Esophagus squamous epithelium (tissue), 5 donors: ENCODE data around the gene CA14. TPM values are rescaled to one million over a fixed set of nuclear protein-coding genes. Genes with fewer than 3 reads are reported as not detected.

Source experiments
- DNase-seq: peaks from one replicate; lab custom pipeline; 2025; lab: John Stamatoyannopoulos, UW
- H3K27ac ChIP-seq, 4 donors: fragments of 200-600 bp; sonication (generic); one replicate each; pipeline ENCODE4 v1.5.1; 2016 to 2019; ENCODE audit warnings: mild to moderate bottlenecking in 1 of 4
- H3K27me3 ChIP-seq, 4 donors: fragments of 200-600 bp; sonication (generic); 1 replicate in 3 of 4; 2 replicates in 1 of 4; pipeline versions ENCODE4 v1.5.1 to v1.6.0; 2017 to 2021; ENCODE audit warnings: antibody characterized with exemption in 1 of 4
- H3K36me3 ChIP-seq, 3 donors: fragments of 200-600 bp; sonication (generic); one replicate each; pipeline ENCODE4 v1.5.1; 2016 to 2019
- H3K4me1 ChIP-seq, 3 donors: fragments of 200-600 bp; sonication (generic); one replicate each; pipeline ENCODE4 v1.5.1; 2017 to 2019
- H3K4me3 ChIP-seq, 4 donors: fragments of 200-600 bp; sonication (generic); 1 replicate in 3 of 4; 2 replicates in 1 of 4; pipeline ENCODE4 v1.5.1; 2016 to 2019; ENCODE audit warnings: mild to moderate bottlenecking in 2 of 4, moderate library complexity in 1 of 4
- H3K9me3 ChIP-seq, 3 donors: fragments of 200-600 bp; sonication (generic); one replicate each; pipeline ENCODE4 v1.5.1; 2016 to 2019
- CTCF ChIP-seq, 6 experiments: fragments of 450-650 bp in 4 of 6; fragments of 200-600 bp in 2 of 6; sonication (generic) in 2 of 6; IDR thresholded peaks; one replicate each; pipeline ENCODE4 v1.5.1; 2016 to 2019; ENCODE audit warnings: antibody characterized with exemption in 6 of 6, mild to moderate bottlenecking in 4 of 6, moderate library complexity in 4 of 6
- POLR2A ChIP-seq, 4 donors: fragments of 450-650 bp; IDR thresholded peaks; one replicate each; pipeline ENCODE4 v1.6.1; 2017; ENCODE audit warnings: antibody characterized with exemption in 4 of 4, mild to moderate bottlenecking in 4 of 4, moderate library complexity in 3 of 4
- WGBS, 2 donors: methylation state at CpG; one replicate each; pipeline ENCODE4 v1.1.5; 2018; 5-methylcytosine and 5-hydroxymethylcytosine counted together
- intact Hi-C: fragments of 100-400 bp; cut with DNase I; formaldehyde crosslinking; loops from one replicate; pipeline ENCODE4 v1.15.0; 2022
- total RNA-seq, 4 donors: library from RNA; depleted of rRNA; stranded (reverse); fragments of >200 nt; gene quantifications; one replicate each; pipeline ENCODE4 v1.1.0, GENCODE V29; 2016
- donor health status: DM: yes; HTN: yes; CAD: no.

CA14 gene
- total RNA-seq, 4 donors from 2014 or later = not detected

- intact Hi-C loops = no loop called here
- TF ChIP-seq POLR2A (IDR thresholded peaks at IDR 0.05) = no peak
- TF ChIP-seq CTCF (IDR thresholded peaks at IDR 0.05) = no peak
- Histone ChIP-seq H3K36me3 (peaks cover 0 to 24% (median 0%) of the 10 kb centered on the region in 3 donors), H3K27me3 (no peaks in the 10 kb centered on the region), H3K9me3 (no peaks in the 10 kb centered on the region), H3K4me3 (peak overlapping the region; percentile 66 to 96 (median 88)), H3K4me1 (peaks cover 5 to 27% (median 7%) of the 10 kb centered on the region in 3 donors), H3K27ac (peak overlapping the region; percentile 87 to 98 (median 98))
- WGBS, 2 donors = 0 to 1% methylated on average over 9 of the region's 9 CpGs
- DNase-seq = no peak
Measured at GRCh38 chr1:150234309-150234565, 23.3 kb upstream of the CA14 start.

- WGBS, 2 donors = 1 to 2% methylated on average over 28 of the region's 78 CpGs
- Histone ChIP-seq H3K4me1 (peaks cover 5 to 27% (median 7%) of the 10 kb centered on the region in 3 donors), H3K4me3 (peak overlapping the region; percentile 66 to 96 (median 88)), H3K27me3 (no peaks in the 10 kb centered on the region), H3K36me3 (peaks cover 0 to 19% (median 0%) of the 10 kb centered on the region in 3 donors), H3K9me3 (no peaks in the 10 kb centered on the region), H3K27ac (peak overlapping the region; percentile 87 to 98 (median 98))
- intact Hi-C loops = no loop called here
- TF ChIP-seq CTCF (IDR thresholded peaks at IDR 0.05) = no peak
- TF ChIP-seq POLR2A (IDR thresholded peaks at IDR 0.05) = peak in 2 of 4 donors; percentile 72 to 76
- peak; percentile 36 for DNase-seq
Measured at GRCh38 chr1:150234566-150235293, 22.8 kb upstream of the CA14 start.

GRCh38 chr1:150235294-150235851 is 22.2 kb upstream of the CA14 start:
- H3K27me3 ChIP-seq = no peaks in the 10 kb centered on the region
- intact Hi-C loops = no loop called here
- H3K36me3 ChIP-seq = peaks cover 0 to 12% (median 0%) of the 10 kb centered on the region in 3 donors
- WGBS, 2 donors = 0 to 2% methylated on average over 8 to 12 of the region's 27 CpGs
- DNase-seq = no peak
- H3K9me3 ChIP-seq = no peaks in the 10 kb centered on the region
- peak overlapping the region; percentile 87 to 98 (median 98) for H3K27ac ChIP-seq
- peak overlapping the region; percentile 66 to 96 (median 88) for H3K4me3 ChIP-seq
- no peak for TF ChIP-seq CTCF (IDR thresholded peaks at IDR 0.05)
- no peak for TF ChIP-seq POLR2A (IDR thresholded peaks at IDR 0.05)
- peaks cover 5 to 27% (median 7%) of the 10 kb centered on the region in 3 donors for H3K4me1 ChIP-seq

- intact Hi-C loops = no loop called here
- Histone ChIP-seq H3K27ac (peak within 1 kb of the TSS; percentile 87 to 98 (median 98)), H3K9me3 (no peaks in the 10 kb centered on the region), H3K36me3 (peaks cover 0 to 6% (median 0%) of the 10 kb centered on the region in 3 donors), H3K4me3 (peak within 1 kb of the TSS; percentile 66 to 96 (median 88)), H3K4me1 (peaks cover 5 to 27% (median 7%) of the 10 kb centered on the region in 3 donors), H3K27me3 (no peaks in the 10 kb centered on the region)
- TF ChIP-seq CTCF (IDR thresholded peaks at IDR 0.05) (peak in 2 of 6 experiments; percentile 22 to 30), POLR2A (IDR thresholded peaks at IDR 0.05) (peak in 3 of 4 donors; percentile 63 to 83 (median 75))
- 0% methylated on average over 31 to 33 of the region's 33 CpGs for WGBS, 2 donors
- DNase-seq = peak; percentile 92
Measured at GRCh38 chr1:150235852-150236613, 21.5 kb upstream of the CA14 start, which contains the start of gene ANP32E. Gene ANP32E (minus strand): TSS chr1:150236112. CDS start chr1:150235786, 326 bp downstream.
